ENCODE results near the gene GADL1.

DNA sequence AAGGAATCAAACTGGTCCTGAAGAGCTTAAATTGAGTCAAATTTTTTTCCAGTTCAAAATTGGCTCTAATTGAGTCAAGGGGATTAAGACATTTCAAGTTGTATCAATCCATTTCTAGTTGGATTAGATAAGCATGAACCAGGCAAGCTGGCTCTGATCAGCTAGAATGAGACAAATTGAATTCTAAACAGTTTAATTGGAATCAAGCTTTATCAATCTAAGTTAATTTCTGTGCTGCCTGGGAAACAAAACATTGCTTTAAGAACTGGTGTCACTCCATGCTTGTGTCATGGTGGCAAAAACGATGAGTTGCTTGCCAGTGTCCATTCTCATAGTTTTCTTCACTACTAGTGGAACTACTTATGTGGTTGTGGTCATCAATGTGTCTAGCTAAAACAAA is 171.2 kb downstream of the GADL1 start:
- TF ChIP-seq, protein P1, sequence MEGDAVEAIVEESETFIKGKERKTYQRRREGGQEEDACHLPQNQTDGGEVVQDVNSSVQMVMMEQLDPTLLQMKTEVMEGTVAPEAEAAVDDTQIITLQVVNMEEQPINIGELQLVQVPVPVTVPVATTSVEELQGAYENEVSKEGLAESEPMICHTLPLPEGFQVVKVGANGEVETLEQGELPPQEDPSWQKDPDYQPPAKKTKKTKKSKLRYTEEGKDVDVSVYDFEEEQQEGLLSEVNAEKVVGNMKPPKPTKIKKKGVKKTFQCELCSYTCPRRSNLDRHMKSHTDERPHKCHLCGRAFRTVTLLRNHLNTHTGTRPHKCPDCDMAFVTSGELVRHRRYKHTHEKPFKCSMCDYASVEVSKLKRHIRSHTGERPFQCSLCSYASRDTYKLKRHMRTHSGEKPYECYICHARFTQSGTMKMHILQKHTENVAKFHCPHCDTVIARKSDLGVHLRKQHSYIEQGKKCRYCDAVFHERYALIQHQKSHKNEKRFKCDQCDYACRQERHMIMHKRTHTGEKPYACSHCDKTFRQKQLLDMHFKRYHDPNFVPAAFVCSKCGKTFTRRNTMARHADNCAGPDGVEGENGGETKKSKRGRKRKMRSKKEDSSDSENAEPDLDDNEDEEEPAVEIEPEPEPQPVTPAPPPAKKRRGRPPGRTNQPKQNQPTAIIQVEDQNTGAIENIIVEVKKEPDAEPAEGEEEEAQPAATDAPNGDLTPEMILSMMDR (IDR thresholded peaks at IDR 0.05): no peak
- no peak for TF ChIP-seq EP300 (IDR thresholded peaks at IDR 0.05)
